PC-9 (cell line): ENCODE results near the gene PROCR. TPM values are rescaled to one million over a fixed set of nuclear protein-coding genes. Genes with fewer than 3 reads are reported as not detected.
"Not testable (repeated sequence)": the region's sequence is repeated elsewhere in the genome, so short reads cannot be mapped to it uniquely, and the experiment has no call there.

ENCODE experiments used
- BruUV-seq: library from RNA; stranded (reverse); fragments of 400-500 nt; replicated peaks from 2 replicates; lab custom pipeline; 2021; lab: Mats Ljungman, UMichigan
- CTCF ChIA-PET: fragments of 300-600 bp; sonication (Branson Sonifier 250); formaldehyde crosslinking; loops from one replicate; lab custom pipeline; 2022; ENCODE audit warnings: antibody characterized with exemption; lab: Charles Lee
- POLR2A ChIA-PET: fragments of 300-600 bp; sonication (Branson Sonifier 250); formaldehyde crosslinking; loops from one replicate; lab custom pipeline; 2022; ENCODE audit warnings: antibody characterized with exemption; ENCODE audit not compliant: unreplicated experiment; lab: Charles Lee
- DNase-seq, 2 experiments: peaks; one replicate each; pipeline versions ENCODE4 v3.0.0 to v3.0.0-alpha.2; 2015 to 2022; ENCODE audit warnings: mixed read lengths in 1 of 2
- H2AFZ ChIP-seq: fragments of 200-600 bp; sonication (generic); 2 replicates; pipeline ENCODE4 v1.8.1; 2017; ENCODE audit warnings: antibody characterized with exemption
- H3F3A ChIP-seq: fragments of 200-600 bp; sonication (generic); 2 replicates; pipeline ENCODE4 v1.8.1; 2017; ENCODE audit warnings: antibody characterized with exemption, mild to moderate bottlenecking, low read depth; ENCODE audit not compliant: insufficient read depth
- H3K27ac ChIP-seq: fragments of 200-600 bp; sonication (generic); 2 replicates; pipeline ENCODE4 v1.6.1; 2016; ENCODE audit warnings: mixed run types
- H3K27me3 ChIP-seq: fragments of 200-600 bp; sonication (generic); 2 replicates; pipeline ENCODE4 v1.6.1; 2016; ENCODE audit warnings: low read depth, mixed run types; ENCODE audit not compliant: insufficient read depth
- H3K36me3 ChIP-seq: fragments of 200-600 bp; sonication (generic); 2 replicates; pipeline ENCODE4 v1.6.1; 2016; ENCODE audit warnings: low read depth, mixed run types
- H3K4me1 ChIP-seq: fragments of 200-600 bp; sonication (generic); replicated peaks from 2 replicates; pipeline ENCODE4 v1.6.1; 2016; ENCODE audit warnings: mixed run types; ENCODE audit not compliant: insufficient read depth
- H3K4me2 ChIP-seq: fragments of 200-600 bp; sonication (generic); 2 replicates; pipeline ENCODE4 v1.6.1; 2017; ENCODE audit warnings: mixed run types
- H3K4me3 ChIP-seq: fragments of 200-600 bp; sonication (generic); 2 replicates; pipeline ENCODE4 v1.6.1; 2016; ENCODE audit warnings: mixed run types
- H3K79me2 ChIP-seq: fragments of 200-600 bp; sonication (generic); 2 replicates; pipeline ENCODE4 v1.6.1; 2017; ENCODE audit warnings: low read depth, mixed run types
- H3K9me2 ChIP-seq: fragments of 200-600 bp; sonication (generic); 2 replicates; pipeline ENCODE4 v1.8.1; 2017; ENCODE audit warnings: mild to moderate bottlenecking; ENCODE audit not compliant: insufficient read depth
- H3K9me3 ChIP-seq: fragments of 200-600 bp; sonication (generic); 2 replicates; pipeline ENCODE4 v1.8.1; 2016; ENCODE audit warnings: low read depth; ENCODE audit not compliant: insufficient read depth
- H4K20me1 ChIP-seq: fragments of 200-600 bp; sonication (generic); 2 replicates; pipeline ENCODE4 v1.8.1; 2017; ENCODE audit not compliant: insufficient read depth
- CTCF ChIP-seq: fragments of 200-600 bp; sonication (generic); conservative IDR thresholded peaks from 2 replicates; pipeline ENCODE4 v1.6.1; 2017; ENCODE audit warnings: mixed run types, antibody characterized with exemption, mild to moderate bottlenecking, moderate library complexity
- EZH2 ChIP-seq: fragments of 200-600 bp; sonication (generic); IDR thresholded peaks from 2 replicates; pipeline ENCODE4 v1.8.0; 2017; ENCODE audit warnings: antibody characterized with exemption, low read depth
- intact Hi-C: fragments of 100-400 bp; cut with micrococcal nuclease; formaldehyde crosslinking; loops from one replicate; pipeline ENCODE4 v1.10.0; 2022; ENCODE audit not compliant: unreplicated experiment
- total RNA-seq: library from RNA; stranded (reverse); gene quantifications from 2 replicates; pipeline ENCODE4 v1.2.3, GENCODE V29; 2021

The PROCR gene
- total RNA-seq, 1 experiment from 2014 or later, result 7.5 TPM

DNA sequence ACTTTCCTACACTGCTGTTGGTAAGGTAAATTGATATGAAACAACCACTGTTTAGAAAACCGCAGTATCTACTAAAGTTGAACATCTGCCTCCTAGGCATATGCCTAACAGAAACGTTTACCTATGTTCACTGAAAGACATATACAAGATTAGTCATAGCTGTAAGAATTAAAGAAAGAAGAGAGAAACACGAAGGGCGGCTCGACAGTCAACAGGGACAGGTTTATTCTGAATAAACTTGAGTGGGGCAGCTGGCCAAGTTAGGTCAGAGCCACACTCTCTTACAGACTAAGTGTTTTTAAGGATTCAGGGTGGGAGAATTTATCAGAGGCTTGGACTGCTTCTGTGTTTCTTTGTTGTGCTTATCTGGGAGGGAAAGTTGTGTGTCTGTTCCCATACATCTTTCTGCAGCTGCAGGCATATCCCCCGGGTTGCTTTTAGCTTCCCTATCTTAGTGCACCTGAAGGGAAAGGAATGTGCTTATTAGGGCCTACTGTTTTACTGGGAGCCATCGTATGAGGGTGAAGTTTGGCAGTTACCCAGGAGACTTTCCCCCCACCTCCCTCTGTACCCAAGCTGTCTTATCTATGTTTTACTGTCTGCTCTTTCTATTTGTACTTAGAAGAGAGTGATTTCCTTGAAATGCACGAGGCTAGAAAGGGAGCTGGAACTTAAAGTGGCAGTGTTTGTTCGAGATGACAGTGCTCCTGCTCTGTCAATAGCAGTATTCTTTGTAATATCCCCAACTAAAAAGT is 20.4 kb downstream of the PROCR start:
- DNase-seq, result no peak

GRCh38 chr20:35193031-35193791 is 21.3 kb downstream of the PROCR start:
- POLR2A ChIA-PET, result not testable (repeated sequence)

More for the DNA sequence above, 20.4 kb downstream of the PROCR start:
- intact Hi-C loops, result no loop called here
- peaks cover 8% of the 10 kb centered on the region for H3K9me3 ChIP-seq
- H3K27ac ChIP-seq, result no peak overlapping the region
- TF ChIP-seq CTCF, result no peak
- no peak for TF ChIP-seq EZH2
- H3K4me1 ChIP-seq, result peaks cover 7% of the 10 kb centered on the region
- H3K9me2 ChIP-seq, result no peaks in the 10 kb centered on the region
- no peaks in the 10 kb centered on the region for H3K36me3 ChIP-seq
- BruUV-seq, result no TSS peak
- H3K27me3 ChIP-seq, result no peaks in the 10 kb centered on the region
- no peaks in the 10 kb centered on the region for H4K20me1 ChIP-seq
- H3F3A ChIP-seq, result peaks cover 9% of the 10 kb centered on the region; the same call in 1 of the 2 replicates
- H3K79me2 ChIP-seq, result no peaks in the 10 kb centered on the region
- POLR2A ChIA-PET, result no interaction called here
- H3K4me2 ChIP-seq, result no peak overlapping the region
- no peak overlapping the region for H3K4me3 ChIP-seq
- H2AFZ ChIP-seq, result no peak overlapping the region
- CTCF ChIA-PET, result interaction anchor here (0.7 kb wide), 1 partner anchor 293 kb away, joined by 6 read pairs; no protein-coding TSS in a partner anchor

DNA sequence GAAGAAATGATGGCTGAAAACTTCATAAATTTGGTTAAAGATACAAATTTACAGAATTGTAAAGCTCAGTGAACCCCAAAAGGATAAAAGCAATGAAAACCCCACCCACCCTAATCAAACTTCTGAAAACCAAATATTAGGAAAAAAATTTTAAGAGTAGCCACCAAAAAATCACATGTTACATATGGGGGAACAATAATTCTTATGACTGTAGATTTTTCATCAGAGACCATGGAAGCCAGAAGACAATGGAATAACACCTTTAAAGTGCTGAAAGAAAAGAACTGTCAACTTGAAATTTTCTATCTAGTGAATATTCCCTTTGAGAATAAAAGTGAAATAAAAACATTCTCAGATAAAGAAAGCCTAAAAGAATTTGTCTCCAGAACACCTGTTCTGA is 24.4 kb downstream of the PROCR start:
- Histone ChIP-seq H4K20me1 (no peaks in the 10 kb centered on the region), H3K9me3 (peaks cover 16% of the 10 kb centered on the region), H3K4me3 (no peak overlapping the region), H3K4me2 (no peak overlapping the region), H3K27me3 (no peaks in the 10 kb centered on the region), H3F3A (peaks cover 15% of the 10 kb centered on the region), H3K4me1 (peaks cover 16% of the 10 kb centered on the region), H3K27ac (no peak overlapping the region), H3K9me2 (no peaks in the 10 kb centered on the region), H3K36me3 (no peaks in the 10 kb centered on the region), H3K79me2 (no peaks in the 10 kb centered on the region), H2AFZ (no peak overlapping the region)
- POLR2A ChIA-PET, result interaction anchor here (0.7 kb wide), 1 partner anchor 54 kb away, joined by 4 read pairs; no protein-coding TSS in a partner anchor
- BruUV-seq, result no TSS peak
- CTCF ChIA-PET, result no interaction called here
- DNase-seq, result no peak
- intact Hi-C loops, result no loop called here
- TF ChIP-seq CTCF (no peak), EZH2 (no peak)

More at GRCh38 chr20:35193031-35193791, 21.3 kb downstream of the PROCR start:
- H3K9me3 ChIP-seq, H3K79me2 ChIP-seq, H3K9me2 ChIP-seq, H3K4me2 ChIP-seq, H3K4me3 ChIP-seq, H3K27ac ChIP-seq, H3F3A ChIP-seq, H3K4me1 ChIP-seq, H4K20me1 ChIP-seq, H3K36me3 ChIP-seq, DNase-seq, BruUV-seq, intact Hi-C loops, H2AFZ ChIP-seq, H3K27me3 ChIP-seq: not testable (repeated sequence)
- CTCF ChIA-PET, result interaction anchor here (0.7 to 1.0 kb wide), 2 partner anchors 10 to 293 kb away, joined by 3 to 6 read pairs; no protein-coding TSS in a partner anchor
